OCI-LY1 (cell line): ENCODE data around the gene STK39.

ENCODE experiments used
- CTCF ChIP-seq: fragments of 200-600 bp; sonication (generic), shearing (Covaris generic); IDR thresholded peaks from 2 replicates; pipeline ENCODE4 v1.5.1; 2017; ENCODE audit warnings: mild to moderate bottlenecking, antibody characterized with exemption, low read length, moderate library complexity, mixed read lengths
- EZH2 ChIP-seq: fragments of 200-600 bp; sonication (generic), shearing (Covaris generic); IDR thresholded peaks from 2 replicates; pipeline ENCODE4 v1.8.0; 2017; ENCODE audit warnings: borderline replicate concordance, mixed run types, mild to moderate bottlenecking, antibody characterized with exemption, low read length, moderate library complexity, mixed read lengths

GRCh38 chr2:167933097-167933814, 314.1 kb downstream of the STK39 start:
- TF ChIP-seq CTCF, result no peak
- no peak for TF ChIP-seq EZH2
